Measurements from ENCODE around the gene SOCS7.

SOCS7 gene

DNA sequence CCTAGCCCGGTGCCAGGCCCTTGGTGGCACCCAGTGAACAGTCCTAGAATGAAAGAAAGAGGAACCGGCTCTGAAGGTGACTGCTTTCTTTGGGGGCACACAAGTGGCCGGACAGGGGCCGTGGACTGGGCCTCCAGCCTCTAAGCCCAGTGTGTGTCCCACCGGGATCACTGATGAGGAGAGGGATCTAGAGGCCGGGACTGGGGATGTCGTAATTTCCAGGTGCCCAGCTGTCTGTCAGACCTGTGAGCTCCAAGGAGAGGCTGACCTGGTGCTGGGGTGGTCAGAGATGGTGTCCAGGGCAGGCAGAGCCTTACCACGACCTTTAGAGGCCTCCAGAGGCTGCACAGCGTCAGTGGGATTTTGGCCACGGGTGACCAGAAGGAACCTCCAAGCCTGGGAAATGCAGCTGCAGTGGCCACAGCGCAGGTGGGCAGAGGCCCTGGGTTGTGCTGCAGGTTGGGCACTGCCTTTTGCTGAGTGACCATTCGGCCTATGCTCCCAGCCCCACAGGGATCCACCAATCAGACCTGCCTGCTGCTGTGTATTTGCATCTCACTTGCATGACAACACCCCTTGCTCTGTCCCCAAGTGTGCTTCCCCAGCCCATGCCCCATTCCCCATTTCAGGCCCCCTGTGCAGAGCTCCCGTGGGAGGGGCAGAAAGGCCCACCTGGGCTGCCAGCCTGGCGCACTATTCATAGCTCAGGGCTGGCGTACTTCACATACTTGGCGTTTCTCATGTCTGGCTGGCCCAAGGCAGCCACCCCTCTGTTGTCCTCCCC lies 89.2 kb downstream of the SOCS7 start:
- DNase-seq (ENCODE audit: low read depth in 2 of 2) = no peak

GRCh38 chr17:38441429-38442061 lies 89.9 kb downstream of the SOCS7 start:
- DNase-seq (ENCODE audit: low read depth in 2 of 2) = no peak

DNA sequence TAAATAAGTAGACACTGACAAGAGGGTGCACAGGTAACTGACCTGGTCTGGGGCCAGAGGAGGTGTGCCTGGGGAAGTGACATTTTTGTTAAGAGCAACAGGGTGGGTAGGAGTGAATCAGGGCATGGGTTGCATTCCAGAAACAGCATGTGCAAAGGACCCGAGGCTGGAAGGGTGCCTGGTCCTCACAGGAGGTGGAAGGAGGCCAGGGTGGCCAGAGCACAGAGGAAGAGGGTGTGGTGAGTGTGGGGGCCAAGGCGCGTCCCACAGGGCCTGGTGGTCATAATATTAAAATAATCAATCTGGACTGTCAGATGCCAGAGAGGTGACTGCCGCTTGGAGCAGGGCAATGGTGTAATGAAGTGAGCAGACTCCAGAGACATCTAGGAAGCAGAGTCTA lies 90.9 kb downstream of the SOCS7 start:
- DNase-seq (ENCODE audit: low read depth in 2 of 2) = no peak

DNA sequence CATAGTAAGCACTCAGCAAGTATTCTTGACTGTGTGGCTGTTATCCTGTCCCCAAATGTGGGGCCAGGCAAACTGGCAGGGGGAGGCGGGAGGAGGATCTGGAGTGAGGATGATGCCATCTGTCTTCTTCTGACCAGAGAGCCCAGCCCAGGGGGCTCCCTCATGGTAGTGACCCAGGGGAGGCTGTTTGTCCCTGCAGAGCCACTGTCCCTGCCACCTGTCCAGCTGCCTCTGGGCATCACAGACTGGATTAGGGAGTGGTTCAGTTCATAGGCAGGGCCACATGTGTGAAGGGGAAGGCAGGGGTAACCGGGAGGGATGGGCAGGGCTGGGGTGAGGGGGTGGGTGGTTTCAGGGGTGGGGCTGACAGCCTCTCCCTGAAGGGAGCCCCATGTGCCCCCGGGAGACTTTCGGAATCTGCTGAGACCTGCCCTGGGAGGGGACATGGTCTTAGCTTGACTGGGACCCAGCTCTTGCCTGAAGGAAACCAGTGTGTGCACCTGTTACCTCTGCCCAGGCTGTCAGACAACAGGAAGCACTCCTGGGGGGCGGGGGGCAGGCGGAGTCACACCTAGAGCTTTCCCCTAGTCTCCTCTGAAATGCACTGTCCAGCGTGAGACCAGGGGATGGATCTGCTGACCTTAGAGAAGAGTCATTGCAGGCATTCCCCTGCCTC lies 91.8 kb downstream of the SOCS7 start:
- no peak for DNase-seq (ENCODE audit: low read depth in 2 of 2)

GRCh38 chr17:38444151-38444550 lies 92.5 kb downstream of the SOCS7 start:
- peak; percentile 33 to 47 for DNase-seq (ENCODE audit: low read depth in 2 of 2)

GRCh38 chr17:38447502-38448085 lies 96.0 kb downstream of the SOCS7 start:
- DNase-seq (ENCODE audit: low read depth in 2 of 2) = no peak

DNA sequence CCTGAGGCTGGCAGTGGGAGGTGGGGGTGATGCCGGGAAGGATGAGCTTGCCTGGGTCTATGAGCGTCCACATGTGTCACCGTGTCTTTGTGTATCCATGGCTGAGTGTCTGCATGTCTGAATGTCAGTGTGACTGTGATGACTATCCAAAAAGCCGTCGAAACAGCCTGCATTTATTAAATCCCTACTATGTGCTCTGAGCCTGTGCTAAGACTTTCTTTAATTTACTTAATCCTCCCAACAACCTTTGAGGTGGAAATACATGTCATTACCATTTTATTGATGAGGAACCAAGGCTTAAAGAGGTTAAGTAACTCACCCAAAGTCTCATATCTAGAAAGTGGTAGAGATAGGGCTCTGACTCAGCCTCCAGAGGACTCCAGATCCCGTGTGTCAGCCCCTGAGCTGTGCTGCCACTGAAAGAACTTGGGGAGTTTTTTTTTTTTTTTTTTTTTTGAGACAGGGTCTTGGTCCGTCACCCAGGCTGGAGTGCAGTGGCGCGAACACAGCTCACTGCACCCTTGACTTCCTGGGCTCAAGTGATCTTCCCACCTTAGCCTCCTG lies 96.6 kb downstream of the SOCS7 start:
- no peak for DNase-seq (ENCODE audit: low read depth in 2 of 2)

DNA sequence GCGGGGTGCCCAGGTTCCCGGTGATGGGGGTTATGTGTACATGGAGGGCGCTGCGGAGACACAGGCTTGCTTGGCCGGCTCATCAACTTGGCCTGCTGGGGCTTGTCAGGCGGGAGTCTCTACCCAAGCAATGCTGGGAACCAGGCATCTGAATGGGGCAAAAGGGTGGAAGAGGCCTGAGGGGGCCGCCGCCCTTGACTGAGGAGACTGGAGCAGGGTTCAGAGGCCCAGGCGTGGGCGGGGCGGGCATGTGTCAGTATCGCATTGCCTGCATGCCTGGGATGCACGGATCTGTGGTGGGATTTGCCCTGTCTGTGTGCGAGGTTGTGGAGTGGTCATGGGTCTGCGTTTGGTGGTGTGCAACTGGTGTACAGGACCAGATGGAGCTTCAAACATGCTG lies 97.7 kb downstream of the SOCS7 start:
- no peak for DNase-seq (ENCODE audit: low read depth in 2 of 2)

GRCh38 chr17:38450557-38451029 lies 98.9 kb downstream of the SOCS7 start:
- DNase-seq (ENCODE audit: low read depth in 2 of 2) = no peak

GRCh38 chr17:38451030-38451839 lies 99.6 kb downstream of the SOCS7 start:
- no peak for DNase-seq (ENCODE audit: low read depth in 2 of 2)

DNA sequence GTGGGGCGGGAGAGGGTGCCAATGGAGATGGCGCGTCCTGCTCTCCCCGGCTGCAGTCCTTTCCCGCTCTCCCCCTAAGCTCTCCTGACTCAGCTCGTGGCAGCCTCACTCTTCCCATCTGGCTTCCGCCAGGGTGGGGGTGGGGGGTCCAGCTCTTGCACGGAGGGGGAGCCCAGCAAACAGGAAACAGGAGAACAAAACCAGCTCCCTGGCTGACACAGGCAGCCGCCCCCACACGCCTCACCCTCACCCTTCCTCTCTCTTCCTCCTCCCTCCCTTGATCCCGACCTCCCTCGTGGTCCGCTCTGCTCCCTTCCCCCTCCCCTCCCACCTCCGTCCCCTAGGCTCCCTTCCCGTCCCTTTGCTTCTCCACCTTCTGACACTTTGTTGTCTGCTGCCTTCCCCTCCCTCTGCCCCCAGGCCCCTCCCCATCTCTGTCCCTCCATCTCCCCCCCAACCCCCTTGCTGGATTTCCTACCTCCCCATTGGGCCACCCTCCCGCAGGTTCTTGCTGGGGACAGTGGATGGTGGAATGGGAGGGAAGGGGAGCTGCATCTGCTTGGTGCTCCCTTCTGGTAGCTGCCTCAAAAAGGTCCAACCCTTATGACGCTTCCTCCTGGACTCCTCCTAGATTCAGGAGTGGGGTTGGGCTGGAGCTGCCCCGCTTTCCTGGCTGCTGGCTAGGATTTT lies 100.3 kb downstream of the SOCS7 start:
- DNase-seq (ENCODE audit: low read depth in 2 of 2) = no peak

DNA sequence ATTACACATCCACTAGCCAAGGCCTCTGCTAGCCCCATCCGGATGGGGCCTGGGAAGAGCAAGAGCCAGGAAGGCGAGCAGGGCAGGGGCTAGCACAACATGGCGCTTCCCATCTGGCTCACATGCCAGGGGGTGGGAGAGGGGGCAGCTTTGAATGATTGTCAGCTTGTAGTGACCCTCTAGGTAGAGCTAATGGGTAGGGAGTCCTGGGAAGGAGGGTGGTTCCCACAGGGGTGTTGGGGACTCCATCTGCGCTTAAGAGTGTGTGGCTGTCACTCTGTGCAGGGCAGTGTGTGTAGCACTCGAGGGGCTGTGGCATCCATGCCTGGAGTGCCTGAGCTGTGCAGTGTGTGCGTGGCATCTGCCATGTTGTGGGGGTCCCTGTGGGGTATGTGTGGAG lies 101.1 kb downstream of the SOCS7 start:
- DNase-seq (ENCODE audit: low read depth in 2 of 2) = no peak

- no peak for DNase-seq (ENCODE audit: low read depth in 2 of 2)
Measured at GRCh38 chr17:38453951-38454421, 102.3 kb downstream of the SOCS7 start.

- DNase-seq (ENCODE audit: low read depth in 2 of 2) = no peak
Measured at GRCh38 chr17:38454532-38454931, 102.9 kb downstream of the SOCS7 start.

Measured in stimulated activated CD4-positive, alpha-beta T cell treated with anti-CD3 and anti-CD28 coated beads, Interleukin-15, amount 100 ng/mL, for 48 hours (primary cell).